ENCODE measurements around the gene KYAT1.
A peak's percentile ranks its signal among the peaks of the same experiment; 100 is the strongest.
"Not testable (repeated sequence)": the region's sequence is repeated elsewhere in the genome, so short reads cannot be mapped to it uniquely, and the experiment has no call there.

The KYAT1 gene

GRCh38 chr9:128882677-128883603 lies 1.2 kb upstream of the KYAT1 start:
- DNase-seq, result no peak

GRCh38 chr9:128877852-128878251 lies 3.9 kb downstream of the KYAT1 start:
- DNase-seq, result no peak

GRCh38 chr9:128870941-128871265 lies 10.8 kb downstream of the KYAT1 start:
- DNase-seq, result not testable (repeated sequence)

GRCh38 chr9:128870128-128870940 lies 11.4 kb downstream of the KYAT1 start:
- DNase-seq, result no peak

GRCh38 chr9:128863647-128864046 lies 18.1 kb downstream of the KYAT1 start:
- DNase-seq, result peak; percentile 88

- DNase-seq, result no peak
Measured at GRCh38 chr9:128862401-128862851, 19.3 kb downstream of the KYAT1 start.

- no peak for DNase-seq
Measured at GRCh38 chr9:128861501-128861900, 20.2 kb downstream of the KYAT1 start.

GRCh38 chr9:128860937-128861336 lies 20.8 kb downstream of the KYAT1 start:
- no peak for DNase-seq

GRCh38 chr9:128858476-128858875 lies 23.3 kb downstream of the KYAT1 start:
- not testable (repeated sequence) for DNase-seq

GRCh38 chr9:128854454-128854853 lies 27.3 kb downstream of the KYAT1 start:
- not testable (repeated sequence) for DNase-seq

- DNase-seq, result not testable (repeated sequence)
Measured at GRCh38 chr9:128852646-128853045, 29.1 kb downstream of the KYAT1 start.

GRCh38 chr9:128851779-128852600 lies 29.8 kb downstream of the KYAT1 start:
- DNase-seq, result not testable (repeated sequence)

- DNase-seq, result not testable (repeated sequence)
Measured at GRCh38 chr9:128851024-128851423, 30.7 kb downstream of the KYAT1 start.

- DNase-seq, result no peak
Measured at GRCh38 chr9:128847803-128848202, 33.9 kb downstream of the KYAT1 start.

- no peak for DNase-seq
Measured at GRCh38 chr9:128846680-128847030, 35.1 kb downstream of the KYAT1 start.

GRCh38 chr9:128845186-128845931 lies 36.4 kb downstream of the KYAT1 start:
- no peak for DNase-seq

- not testable (repeated sequence) for DNase-seq
Measured at GRCh38 chr9:128843171-128843570, 38.6 kb downstream of the KYAT1 start.

GRCh38 chr9:128841694-128842492 lies 39.9 kb downstream of the KYAT1 start:
- no peak for DNase-seq

GRCh38 chr9:128840524-128840923 lies 41.2 kb downstream of the KYAT1 start:
- no peak for DNase-seq

- DNase-seq, result no peak
Measured at GRCh38 chr9:128838338-128838737, 43.4 kb downstream of the KYAT1 start.

GRCh38 chr9:128836509-128837145 lies 45.1 kb downstream of the KYAT1 start:
- DNase-seq, result no peak

All from activated T-cell treated with anti-CD3 and anti-CD28 coated beads, Interleukin-2, amount 50 U/mL, for 1 hour (primary cell).